Hepatocyte (in vitro differentiated cells): ENCODE measurements around the gene KIF6.

ENCODE experiments used
- EZH2phosphoT487 ChIP-seq: fragments of 200-600 bp; sonication (generic); IDR thresholded peaks from one replicate; pipeline ENCODE4 v1.6.1; 2018; ENCODE audit warnings: antibody characterized with exemption, mild to moderate bottlenecking, low read depth, moderate library complexity; ENCODE audit not compliant: unreplicated experiment, severe bottlenecking
- TF ChIP-seq, protein P1 (sequence below): fragments of 200-600 bp; sonication (generic); IDR thresholded peaks from 2 replicates; pipeline ENCODE4 v1.5.1; 2016; ENCODE audit warnings: antibody characterized with exemption, mild to moderate bottlenecking; ENCODE audit not compliant: poor library complexity

DNA sequence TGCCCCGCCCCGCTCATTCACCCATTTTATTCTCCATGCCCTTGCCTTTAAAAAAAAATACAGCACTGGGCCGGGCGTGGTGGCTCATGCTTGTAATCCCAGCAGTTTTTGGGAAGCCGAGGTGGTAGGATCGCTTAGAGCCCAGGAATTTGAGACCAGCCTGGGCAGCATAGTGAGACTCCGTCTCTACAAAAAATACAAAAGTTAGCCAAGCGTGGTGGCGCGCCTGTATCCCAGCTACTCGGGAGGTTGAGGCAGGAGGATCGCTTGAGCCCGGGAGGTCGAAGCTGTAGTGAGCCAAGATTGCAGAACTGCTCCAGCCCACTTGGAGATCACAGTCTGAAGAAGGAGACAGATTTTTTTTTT, 407 bp upstream of the KIF6 start:
- TF ChIP-seq, protein P1, sequence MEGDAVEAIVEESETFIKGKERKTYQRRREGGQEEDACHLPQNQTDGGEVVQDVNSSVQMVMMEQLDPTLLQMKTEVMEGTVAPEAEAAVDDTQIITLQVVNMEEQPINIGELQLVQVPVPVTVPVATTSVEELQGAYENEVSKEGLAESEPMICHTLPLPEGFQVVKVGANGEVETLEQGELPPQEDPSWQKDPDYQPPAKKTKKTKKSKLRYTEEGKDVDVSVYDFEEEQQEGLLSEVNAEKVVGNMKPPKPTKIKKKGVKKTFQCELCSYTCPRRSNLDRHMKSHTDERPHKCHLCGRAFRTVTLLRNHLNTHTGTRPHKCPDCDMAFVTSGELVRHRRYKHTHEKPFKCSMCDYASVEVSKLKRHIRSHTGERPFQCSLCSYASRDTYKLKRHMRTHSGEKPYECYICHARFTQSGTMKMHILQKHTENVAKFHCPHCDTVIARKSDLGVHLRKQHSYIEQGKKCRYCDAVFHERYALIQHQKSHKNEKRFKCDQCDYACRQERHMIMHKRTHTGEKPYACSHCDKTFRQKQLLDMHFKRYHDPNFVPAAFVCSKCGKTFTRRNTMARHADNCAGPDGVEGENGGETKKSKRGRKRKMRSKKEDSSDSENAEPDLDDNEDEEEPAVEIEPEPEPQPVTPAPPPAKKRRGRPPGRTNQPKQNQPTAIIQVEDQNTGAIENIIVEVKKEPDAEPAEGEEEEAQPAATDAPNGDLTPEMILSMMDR, result no peak
- no peak for TF ChIP-seq EZH2phosphoT487
